ENCODE results near the gene ODF2.
A peak's percentile ranks its signal among the peaks of the same experiment; 100 is the strongest.
"Not testable (repeated sequence)": the region's sequence is repeated elsewhere in the genome, so short reads cannot be mapped to it uniquely, and the experiment has no call there.

ODF2 gene

DNA sequence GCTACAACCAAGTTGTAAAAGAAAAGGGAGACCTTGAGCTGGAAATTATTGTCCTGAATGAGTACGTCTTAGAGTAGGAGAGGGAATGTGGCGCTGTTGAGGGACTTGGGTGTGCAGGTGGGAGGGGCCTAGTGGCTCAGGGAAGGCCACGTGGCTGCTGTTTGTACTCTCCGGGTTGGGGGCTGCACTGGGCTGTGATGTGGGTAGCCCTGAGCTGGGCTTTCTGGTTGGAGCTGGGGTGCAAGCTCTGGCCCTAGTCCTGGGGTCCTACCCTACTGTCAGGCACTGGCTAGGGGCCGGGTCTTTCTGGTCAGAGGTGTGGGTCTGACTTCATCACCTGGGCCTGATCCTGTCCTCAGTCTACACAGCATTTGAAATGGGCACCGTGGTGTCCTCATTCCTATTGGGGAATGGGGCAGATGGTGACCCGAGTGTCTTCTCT, 29.6 kb downstream of the ODF2 start:
- DNase-seq = no peak

DNA sequence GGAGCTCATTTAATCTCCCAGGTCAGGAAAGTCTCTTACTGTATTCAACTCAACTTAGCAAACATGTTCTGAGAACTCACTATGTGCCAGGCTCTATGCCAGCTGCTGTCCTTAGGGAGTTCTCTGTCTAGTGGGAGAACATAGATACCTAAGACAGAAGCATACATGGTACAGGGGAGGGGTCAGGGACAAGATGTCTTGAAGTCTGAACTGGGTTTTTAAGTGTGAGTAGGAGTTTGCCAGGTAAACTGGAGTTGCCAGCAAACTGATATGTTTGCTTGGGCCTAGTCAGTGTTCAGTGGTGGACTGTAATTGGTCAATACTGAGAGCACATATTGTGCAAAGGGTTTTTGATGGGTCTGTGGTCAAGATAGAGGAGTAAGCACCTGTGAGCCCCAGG, 30.4 kb downstream of the ODF2 start:
- no peak for DNase-seq

DNA sequence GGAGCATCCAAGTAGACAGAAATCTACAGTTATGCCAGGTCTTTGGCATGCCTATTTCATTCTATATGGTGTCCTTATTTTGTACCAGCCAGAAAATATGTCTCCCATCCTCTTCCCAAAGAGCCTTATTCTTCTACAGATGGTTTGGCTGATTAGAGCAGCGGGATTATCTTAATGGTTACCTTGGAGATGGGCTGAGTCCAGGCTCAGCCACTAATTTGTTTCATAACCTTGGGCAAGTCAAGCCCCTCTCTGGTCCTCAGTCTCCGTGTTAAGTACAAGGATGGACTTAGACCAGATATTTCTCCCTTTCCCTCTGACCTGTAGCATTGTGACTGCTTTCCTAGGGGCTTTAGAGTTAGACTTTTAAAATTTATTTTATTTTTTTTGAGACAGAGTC, 37.6 kb downstream of the ODF2 start:
- DNase-seq = no peak

DNA sequence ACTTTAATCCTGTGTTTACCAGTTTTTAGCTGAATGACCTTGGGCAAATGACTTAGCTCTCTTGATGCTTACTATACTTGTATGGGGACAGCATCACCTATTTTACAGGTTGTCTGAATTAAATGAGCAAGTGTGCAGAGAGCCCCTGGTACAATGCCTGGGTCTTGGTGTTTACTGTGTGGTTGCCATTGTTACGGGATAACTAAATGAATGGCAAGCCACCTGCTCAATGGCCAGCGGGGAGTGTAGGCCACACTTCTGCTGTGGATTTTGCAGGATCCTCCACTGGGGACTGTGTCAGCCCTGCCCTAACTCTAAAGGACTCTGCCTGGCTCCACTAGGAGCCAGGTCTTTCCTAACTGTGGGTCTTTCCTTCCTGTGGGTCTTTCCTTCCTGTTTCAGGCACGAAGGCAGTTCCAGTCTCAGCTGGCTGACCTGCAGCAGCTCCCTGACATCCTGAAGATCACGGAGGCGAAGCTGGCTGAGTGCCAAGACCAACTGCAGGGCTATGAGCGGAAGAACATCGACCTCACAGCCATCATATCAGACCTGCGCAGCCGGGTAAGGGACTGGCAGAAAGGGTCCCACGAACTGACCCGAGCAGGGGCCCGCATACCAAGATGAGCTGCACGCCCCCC, 38.4 kb downstream of the ODF2 start:
- DNase-seq = peak in 2 of 3 experiments; percentile 70 to 90

DNA sequence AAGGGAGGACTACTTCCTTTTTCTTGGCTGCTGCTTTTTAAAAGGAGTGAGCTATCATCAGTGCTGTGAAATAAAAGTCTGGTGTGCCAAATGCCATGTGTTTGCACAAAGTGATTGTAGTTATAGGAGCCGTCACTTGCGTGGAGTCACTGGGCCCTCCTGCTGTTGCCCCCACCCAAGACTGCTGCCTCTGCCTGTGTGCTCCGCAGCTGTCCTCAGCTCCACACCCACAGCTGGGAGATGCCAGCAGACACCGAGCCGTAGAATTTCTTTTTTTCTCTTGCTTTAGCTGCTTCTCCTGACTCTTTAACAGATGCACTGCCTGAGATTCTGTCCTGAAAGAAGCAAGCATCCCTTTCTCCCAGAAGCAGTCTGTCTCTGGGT, 38.9 kb downstream of the ODF2 start:
- no peak for DNase-seq

DNA sequence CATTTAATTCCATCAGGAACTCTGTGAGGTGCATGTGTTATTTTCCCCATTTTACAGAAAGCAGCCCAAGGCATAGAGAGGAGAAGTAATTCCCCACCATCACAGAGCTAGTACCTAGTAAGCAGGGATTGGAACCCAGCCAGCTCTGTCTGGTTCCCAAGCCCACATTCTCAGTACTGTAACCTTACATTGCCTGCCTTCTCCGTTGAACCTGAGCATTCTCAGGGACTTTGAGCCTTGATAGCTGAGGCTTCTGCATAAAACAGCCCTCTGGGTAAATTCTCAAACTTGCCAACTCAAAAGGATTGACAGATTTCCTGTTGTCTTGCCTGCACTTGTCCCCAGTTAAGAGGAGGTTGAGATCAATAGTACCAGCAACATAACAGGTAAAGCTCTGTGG, 39.5 kb downstream of the ODF2 start:
- no peak for DNase-seq

DNA sequence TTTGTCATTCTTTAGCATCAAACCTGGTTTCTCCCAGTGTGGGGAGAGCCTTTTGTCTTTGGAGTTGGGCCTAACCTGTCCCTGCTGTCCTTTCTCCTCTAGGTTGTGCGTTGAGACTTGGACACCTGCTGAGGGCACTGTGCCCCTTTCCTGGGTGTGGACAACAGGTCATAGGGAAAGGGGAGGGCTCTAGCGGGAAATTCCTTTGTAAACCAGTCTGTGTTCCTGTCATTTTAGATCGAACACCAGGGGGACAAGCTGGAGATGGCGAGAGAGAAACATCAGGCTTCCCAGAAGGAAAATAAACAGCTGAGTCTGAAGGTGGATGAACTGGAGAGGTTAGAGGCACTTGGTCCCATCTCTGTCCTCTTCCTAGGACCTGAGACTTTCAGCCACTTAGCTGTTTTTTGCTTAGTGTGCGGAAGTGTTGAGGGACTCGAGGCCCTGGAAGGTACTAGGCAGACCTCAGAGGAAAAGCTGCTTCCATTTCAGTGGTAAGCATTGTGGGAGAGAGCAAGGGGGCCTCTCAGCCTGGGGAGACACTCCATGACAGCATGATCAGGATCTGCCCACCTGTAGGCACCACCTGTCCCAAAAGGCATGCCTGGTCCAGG, 40.1 kb downstream of the ODF2 start:
- no peak for DNase-seq

DNA sequence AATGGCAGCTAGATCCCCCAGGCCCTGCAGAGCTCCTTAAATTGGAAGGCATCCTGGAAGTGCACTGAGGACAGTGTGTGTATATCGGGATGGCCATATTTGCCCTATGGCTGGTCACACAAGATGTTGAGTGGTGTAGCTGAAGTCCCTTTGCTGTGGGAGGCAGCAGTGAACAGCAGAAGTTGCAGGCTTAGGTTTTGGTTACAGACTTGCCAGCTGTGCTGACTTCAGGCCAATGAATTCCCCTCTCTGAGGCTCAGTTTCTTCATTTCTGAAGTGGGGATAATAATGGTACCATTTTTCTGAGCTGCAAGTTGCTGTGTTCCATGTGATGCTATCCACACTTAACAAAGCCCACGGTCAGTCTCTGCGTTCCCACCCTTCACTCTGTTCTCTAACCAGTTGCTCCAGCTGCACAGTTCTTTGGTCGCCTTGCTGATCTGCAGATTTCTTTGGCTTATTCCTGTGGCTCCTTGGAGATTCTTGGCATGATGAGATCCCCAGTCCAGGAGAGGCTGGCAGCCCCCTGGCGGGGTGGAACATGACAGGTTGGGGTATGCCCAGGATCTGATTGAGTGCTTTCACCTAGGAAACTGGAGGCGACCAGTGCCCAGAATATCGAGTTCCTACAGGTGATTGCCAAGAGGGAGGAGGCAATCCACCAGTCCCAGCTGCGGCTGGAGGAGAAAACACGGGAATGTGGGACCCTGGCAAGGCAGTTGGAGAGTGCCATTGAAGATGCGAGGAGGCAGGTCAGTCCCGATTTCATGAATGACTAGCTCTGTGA, 42.2 kb downstream of the ODF2 start:
- no peak for DNase-seq

DNA sequence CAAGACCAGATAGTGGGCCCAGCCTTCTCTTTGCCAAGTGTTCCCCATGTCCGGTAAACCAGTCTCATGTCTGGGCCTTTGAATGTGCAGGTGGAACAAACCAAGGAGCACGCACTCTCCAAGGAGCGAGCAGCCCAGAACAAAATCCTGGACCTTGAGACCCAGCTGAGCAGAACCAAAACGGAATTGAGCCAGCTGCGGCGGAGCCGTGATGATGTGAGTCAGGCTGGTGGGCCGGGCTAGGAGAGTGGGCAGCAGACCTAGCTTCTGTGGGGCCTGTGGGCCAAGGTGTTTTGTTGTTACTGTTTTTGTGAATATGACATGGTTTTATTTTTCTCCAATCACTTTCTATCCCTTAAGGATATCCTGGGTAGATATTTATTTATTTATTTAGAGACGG, 43.1 kb downstream of the ODF2 start:
- no peak for DNase-seq

DNA sequence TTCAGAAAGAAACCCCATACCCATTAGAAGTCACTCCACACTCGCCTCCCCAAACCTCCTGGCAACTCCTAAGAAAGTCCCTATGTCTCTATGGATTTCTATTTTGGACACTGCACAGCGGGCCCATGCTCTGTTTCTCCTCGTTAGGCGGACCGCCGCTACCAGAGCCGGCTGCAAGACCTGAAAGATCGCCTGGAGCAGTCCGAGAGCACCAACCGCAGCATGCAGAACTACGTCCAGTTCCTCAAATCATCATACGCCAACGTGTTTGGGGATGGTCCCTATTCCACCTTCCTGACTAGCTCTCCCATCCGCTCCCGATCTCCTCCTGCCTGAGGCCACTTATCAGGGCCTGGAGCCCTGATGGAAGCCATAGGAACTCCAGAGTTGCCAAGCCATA, 44.1 kb downstream of the ODF2 start:
- DNase-seq = no peak

DNA sequence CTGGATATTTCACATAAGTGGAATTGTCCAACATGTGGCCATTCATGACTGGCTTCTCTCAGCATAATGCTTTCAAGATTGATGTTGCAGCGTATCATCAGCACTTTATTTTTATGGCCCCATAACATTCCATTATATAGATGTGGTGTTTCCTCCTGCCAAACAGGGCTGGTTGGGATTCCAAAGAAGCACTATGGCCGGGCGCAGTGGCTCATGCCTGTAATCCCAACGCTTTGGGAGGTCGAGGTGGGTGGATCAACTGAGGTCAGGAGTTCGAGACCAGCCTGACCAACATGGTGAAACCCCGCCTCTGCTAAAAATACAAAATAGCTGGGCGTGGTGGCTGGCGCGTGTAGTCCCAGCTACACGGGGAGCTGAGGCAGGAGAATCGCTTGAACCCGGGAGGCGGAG, 47.6 kb downstream of the ODF2 start:
- not testable (repeated sequence) for DNase-seq

DNA sequence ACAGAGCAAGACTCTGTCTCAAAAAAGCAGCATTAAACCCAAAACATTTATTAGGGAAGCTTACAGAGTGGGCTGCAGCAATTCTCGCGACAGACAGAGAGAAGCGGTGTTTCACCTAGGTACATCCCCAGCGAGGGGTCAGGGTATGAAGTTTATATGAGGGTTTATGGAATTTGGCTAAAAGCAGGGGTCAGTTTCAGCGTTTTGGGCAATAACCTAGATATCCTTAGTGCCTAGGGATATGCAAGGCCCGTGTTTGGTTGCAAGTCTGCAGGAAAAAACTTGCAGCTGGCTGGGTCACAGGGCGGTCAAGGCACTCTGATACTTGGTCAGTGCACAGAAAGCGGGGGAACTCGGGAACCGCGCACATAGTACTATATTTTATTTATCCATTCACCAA, 48.1 kb downstream of the ODF2 start:
- DNase-seq = peak in 2 of 3 experiments; percentile 35 to 73

DNA sequence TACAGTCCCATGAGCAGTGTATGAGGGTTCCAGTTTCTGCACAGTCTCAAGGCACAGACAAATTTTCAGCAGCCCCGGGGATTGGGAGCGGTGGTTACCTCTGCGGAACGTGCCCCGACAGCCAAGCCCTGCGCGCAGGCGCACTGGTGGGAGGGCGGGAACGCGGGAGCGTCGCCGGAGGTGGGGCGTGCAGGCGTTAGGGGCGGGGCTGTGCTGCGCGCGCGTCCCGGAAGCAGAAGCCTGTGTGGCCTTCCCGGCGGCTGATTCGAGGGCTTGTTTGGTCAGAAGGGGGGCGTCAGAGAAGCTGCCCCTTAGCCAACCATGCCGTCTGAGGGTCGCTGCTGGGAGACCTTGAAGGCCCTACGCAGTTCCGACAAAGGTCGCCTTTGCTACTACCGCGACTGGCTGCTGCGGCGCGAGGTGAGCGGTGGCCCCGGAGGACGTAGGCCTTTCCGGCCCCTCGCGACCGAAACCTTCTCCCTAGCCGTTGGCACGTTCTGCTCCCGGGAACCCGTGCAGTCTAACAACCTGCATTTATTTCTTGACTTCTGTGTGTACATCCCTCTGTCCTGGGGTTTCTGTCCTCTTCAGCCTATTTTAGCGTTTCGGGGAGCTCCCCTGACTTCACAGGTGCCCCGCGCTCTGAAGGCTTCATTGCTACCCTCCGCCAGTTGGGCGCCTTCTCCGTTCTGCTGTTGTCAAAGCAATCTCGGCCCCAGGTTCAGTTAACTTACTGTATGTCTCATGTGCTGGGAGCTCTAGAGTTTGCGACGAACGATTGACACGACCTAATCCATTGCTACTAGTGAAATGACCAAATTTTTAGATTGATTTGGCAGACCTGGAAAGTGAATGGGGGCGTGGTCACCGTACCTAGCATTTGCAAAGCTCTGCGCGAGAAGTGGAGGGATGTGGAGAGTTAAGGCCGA, 48.9 kb downstream of the ODF2 start, which contains the start of gene GLE1:
GLE1 (plus strand) TSS at position 235 of the 929 bp plus-strand sequence; CDS start at position 322, 87 bp downstream.
- peak; percentile 87 to 97 (median 95) for DNase-seq

DNA sequence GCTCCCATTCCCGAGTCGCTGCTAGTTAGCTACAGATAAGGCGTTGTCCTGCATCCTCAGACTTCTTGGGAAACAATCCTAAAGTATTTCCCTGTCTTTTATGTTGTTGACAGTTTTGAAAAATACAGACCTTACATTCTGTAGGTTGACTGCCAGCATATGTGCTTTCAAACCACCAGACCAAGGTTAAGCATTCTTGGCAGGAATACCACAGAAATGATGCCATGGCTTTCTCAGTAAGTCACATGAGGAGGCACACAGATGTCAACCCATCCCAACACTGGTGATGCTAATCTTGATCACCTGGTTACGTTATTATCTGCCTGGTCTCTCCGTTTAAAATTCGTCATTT, 49.6 kb downstream of the ODF2 start:
- DNase-seq = no peak

DNA sequence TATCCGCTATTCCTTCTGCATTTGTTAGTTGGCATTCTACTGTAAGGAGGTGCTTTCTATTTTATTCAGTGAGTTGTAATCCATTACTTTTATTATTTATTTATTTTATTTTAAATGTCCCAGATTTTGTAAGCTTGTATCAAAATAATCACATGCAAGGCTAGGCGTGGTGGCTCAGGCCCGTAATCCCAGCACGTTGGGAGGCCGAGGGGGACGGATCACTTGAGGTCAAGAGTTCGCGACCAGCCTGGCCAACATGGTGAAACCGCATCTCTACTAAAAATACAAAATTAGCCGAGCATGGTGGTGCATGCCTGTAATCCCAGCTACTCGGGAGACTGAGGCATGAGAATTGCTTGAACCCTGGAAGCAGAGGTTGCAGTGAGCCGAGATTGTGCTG, 50.1 kb downstream of the ODF2 start:
- not testable (repeated sequence) for DNase-seq

DNA sequence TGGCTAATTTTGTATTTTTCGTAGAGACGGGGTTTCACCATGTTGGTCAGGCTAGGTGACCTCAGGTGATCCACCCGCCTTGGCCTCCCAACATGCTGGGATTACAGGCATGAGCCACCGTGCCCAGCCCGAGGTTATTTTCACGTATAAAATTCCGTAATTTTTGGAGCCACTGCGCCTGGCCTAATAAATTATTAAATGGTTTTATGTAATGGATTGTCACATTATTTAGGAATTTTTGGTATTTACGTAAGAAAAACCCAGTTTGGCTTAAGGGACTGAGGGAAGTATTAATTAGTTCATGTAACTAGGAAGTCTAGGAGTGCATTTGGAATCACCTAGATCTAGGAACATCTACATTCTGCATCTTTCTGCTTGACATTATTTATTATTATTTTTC, 57.0 kb downstream of the ODF2 start:
- DNase-seq = no peak

DNA sequence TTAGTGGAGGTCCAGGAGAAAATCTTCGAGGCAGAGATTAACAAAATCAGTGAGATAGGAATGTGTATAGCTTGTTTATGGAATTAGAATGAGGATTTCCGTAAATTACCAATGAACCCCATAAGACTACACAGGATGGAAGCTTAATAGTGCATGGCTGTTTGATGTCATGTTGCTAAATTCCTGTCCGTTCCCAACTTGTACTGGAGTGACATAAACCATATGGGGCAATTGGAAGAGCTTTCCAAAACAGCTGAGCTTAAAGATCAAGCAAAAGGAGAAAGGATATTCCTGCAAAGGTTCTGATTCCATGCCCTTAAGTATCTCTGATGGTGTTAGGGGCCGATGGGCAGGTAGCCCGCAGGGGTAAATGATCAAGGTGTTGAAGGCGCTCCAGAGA, 66.2 kb downstream of the ODF2 start:
- DNase-seq = no peak

DNA sequence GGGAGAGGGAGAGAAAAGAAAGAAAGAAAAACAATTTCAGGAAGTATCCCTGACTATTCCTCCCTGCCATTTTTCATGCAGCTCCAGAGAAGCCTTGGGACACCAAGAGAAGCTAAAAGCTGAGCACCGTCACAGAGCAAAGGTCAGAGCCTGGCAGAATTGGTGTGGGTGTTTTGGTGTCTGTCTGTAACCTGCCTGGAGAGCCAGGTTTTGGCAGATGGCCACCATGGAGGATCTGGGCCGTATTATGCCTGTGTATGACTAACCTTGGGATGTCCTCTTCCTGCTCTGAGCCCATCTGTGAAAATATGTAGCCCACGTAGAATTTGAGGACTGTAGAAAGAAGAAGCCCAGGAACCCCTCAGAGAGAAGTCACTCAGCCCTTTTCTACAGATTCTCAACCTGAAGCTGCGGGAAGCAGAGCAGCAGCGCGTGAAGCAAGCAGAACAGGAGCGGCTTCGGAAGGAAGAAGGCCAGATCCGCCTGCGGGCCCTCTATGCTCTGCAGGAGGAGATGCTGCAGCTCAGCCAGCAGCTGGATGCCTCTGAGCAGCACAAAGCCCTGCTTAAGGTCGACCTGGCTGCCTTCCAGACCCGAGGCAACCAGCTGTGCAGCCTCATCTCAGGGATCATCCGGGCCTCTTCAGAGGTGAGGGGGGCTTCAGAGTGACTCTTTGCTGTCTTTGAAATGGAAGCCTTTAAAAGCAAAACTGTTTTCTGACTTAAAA, 67.6 kb downstream of the ODF2 start:
- DNase-seq = peak in 1 of 3 experiments; percentile 18

DNA sequence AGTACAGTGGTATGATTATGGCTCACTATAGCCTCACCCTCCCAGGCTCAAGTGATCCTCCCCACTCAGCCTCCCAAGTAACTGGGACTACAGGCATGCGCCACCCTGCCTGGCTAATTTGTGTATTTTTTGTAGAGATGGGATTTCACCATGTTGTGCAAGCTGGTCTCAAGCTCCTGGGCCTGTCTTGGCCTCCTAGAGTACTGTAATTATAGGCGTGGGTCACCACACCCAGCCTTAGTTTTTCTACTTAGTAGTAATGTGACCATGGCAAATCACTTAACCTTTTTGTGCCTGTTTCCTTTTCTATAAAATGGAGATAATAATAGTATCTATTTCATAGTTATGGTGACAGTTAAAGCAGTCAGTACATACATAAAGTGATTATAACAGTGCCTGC, 70.9 kb downstream of the ODF2 start:
- DNase-seq = no peak

DNA sequence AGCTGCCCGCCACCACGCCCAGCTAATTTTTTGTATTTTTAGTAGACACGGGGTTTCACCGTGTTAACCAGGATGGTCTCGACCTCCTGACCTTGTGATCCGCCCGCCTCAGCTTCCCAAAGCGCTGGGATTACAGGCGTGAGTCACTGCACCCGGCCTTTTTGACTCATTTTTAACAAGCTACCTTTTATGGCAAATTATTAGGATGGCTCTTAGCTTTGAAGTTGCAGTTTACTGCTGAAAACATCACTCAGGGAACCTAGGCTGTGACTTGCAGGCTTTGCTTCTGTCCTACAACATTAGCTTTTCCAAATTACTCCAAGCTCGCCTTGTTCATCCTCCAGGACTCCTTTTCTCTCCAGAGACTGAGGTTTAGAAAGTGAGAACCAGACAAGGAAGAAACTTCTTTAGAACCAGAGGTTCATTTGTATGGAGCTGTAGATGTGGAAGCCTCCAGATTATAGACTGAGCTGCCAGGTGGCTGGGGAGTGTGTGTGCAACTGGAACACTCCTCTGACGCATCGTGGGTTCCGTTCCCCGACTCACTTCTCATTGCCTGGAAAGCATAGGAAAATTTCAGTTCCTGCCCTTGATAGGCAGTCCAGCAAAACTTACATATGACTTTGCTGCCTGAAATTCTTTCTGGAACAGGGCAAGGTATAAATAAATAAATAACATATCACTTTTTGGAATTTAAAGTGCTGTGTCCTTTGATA, 72.8 kb downstream of the ODF2 start:
- DNase-seq = no peak

DNA sequence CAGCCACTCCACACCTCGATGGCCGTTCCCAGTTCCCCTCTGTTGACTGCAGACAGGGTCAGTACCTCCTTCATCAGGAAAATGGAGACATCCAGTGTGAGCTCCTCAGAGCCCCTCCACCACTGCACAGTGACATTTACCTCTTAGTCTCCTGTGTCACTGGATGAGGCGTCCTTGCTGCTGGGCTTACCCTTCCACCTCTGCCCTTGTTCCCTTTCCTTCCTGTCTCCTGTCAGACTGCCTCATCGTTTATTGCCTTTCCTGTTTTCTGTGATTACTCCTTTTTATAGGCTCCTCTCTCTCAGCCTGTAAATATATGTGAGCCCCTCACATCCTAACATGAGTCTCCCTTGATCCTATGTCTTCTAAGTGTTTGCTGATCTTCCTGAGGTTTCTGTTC, 73.4 kb downstream of the ODF2 start:
- no peak for DNase-seq

DNA sequence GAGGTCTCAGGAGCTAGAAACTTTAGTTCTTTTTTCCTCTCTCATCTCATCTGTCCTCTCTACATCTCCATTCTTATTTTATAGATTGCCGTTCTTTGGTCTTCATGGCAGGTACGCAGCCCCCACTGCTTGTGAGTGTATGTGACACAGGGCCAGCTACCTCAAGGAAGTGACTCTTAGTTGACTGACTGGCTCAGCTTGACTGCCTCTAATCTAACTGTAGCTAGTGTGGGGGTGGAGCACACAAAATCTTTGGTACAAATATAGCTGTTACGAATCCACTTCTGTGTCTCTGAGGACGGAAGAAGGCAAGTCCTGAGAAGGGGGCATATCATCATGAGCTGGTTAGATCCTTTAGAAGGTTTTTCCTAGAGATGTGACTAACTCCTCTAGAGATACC, 76.8 kb downstream of the ODF2 start:
- DNase-seq = no peak

Data from NCI-H1417 (cell line).